Stimulated activated CD8-positive, alpha-beta memory T cell treated with anti-CD3 and anti-CD28 coated beads, Interleukin-15, amount 100 ng/mL, for 4 hours (primary cell): ENCODE data around the gene KRTAP5-3.
"Not testable (repeated sequence)": the region's sequence is repeated elsewhere in the genome, so short reads cannot be mapped to it uniquely, and the experiment has no call there.

ENCODE experiments used
- DNase-seq, 2 donors: peaks; one replicate each; pipeline ENCODE4 v3.0.0-alpha.2; 2020; ENCODE audit warnings: low read depth in 2 of 2

Gene KRTAP5-3

DNA sequence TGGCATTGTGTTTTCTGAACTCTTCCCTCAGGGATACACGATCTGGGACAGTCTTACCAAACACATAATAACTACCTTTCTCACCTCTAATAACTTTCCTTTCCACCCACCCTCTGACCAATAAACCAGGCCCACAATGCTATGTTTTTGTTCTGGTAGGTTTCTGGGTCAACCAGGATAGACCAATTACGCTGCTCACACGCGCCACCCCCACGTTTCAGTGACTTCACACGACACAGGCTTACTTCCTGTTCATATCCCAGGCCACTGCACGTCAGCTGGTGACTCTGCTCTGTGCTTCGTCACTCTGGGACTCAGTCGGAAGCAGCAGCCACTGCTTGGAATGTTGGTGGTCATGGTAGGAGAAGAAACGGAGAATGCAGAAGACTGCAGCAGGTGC, 11.2 kb upstream of the KRTAP5-3 start:
- no peak for DNase-seq

GRCh38 chr11:1618231-1618630, 10.0 kb upstream of the KRTAP5-3 start:
- no peak for DNase-seq

DNA sequence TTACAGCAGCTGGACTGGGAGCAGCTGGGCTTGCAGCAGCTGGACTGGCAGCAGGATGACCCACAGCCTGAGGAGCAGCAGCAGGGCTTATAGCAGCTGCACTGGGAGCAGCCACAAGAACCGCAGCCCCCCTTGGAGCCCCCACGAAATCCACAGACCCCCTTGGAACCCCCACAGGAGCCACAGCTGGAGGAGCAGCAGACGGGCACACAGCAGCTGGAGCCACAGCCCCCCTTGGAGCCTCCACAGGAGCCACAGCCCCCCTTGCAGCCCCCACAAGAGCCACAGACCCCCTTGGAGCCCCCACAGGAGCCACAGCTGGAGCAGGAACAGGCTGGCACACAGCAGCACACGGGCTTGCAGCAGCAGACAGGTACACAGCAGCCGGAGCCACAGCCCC, 362 bp downstream of the KRTAP5-3 start:
- DNase-seq: not testable (repeated sequence)

DNA sequence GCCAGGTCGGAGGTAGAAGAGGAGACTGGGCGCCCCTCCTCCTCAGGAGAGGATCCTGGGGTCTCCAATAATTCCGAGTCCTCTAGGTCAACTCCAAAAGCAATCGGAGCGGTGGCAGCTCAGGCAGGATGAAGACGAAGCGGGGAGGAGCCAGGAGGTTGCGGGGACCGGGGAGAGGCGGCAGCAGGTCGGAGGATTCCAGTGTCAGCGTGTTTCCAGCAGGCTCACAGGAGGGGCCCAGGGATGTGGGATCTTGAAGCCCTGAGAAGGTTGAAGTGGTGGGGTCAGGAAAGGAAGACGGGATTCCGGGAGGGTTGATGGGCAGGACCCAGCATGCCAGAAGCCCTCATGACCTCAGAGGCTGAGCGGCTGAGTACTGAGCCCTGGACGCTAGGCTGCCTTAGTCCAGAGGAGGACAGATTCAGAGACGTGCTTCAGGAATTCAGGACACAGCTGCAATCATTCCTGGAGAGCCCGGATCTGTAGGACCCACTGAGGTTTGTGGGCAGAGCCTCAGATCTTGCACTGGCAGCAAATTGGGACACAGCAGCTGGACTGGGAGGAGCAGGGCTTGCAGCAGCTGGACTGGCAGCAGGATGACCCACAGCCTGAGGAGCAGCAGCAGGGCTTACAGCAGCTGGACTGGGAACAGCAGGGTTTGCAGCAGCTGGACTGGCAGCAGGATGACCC, 962 bp downstream of the KRTAP5-3 start:
- DNase-seq: not testable (repeated sequence)

DNA sequence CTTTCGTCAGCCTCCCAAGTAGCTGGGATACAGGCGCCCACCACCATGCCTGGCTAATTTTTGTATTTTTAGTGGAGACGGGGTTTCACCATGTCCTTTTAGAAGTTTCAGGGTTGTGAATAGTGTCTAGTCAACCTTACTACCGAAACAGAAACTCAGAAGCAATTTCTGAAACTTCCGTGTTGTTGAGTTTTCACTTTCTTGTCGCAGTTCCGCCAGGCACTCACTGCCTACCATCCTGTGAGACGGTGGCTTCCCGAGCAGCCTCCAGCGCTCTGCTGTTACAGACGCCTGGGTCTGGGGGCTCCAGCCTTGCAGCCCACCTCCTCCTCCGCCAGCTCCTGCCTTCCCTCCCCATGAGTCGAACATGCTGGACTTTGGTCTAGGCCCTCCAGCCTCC, 2.3 kb downstream of the KRTAP5-3 start:
- DNase-seq: not testable (repeated sequence)

DNA sequence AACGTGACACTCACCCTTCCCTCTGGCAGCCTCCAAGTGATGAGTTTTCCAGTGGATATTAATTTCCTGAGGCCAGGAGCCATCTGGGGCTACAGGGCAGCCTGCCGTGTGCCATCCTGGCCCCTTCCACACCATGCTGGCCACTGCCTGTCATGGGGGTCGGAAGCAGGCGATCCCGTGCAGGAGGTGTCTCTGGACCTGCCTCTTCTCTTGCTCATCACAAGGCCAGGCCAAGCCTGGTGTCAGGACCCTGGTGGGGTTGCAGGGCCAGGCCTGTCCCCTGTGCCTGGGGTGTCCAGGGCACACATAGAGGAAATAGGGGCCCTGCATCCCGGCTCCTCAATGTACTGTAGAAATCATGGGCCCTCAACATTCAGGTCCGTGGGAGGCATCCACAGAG, 3.6 kb downstream of the KRTAP5-3 start:
- no peak for DNase-seq

GRCh38 chr11:1604181-1604580, 4.1 kb downstream of the KRTAP5-3 start:
- DNase-seq: no peak

DNA sequence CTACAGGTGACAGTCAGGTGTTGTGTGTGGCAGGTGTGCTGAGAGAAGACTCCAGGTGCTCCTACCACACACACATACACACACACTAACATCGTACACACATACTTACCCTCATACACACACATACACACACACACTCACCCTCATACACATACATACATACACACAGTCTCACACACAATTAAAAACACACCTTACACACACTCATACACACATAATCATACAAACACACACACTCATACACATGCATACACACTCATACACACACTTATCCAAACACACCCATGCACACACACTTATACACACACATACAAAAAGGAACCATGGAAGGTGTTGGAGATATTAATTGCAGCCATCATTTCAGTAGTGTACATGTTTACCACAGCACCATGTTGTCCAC, 4.6 kb downstream of the KRTAP5-3 start:
- no peak for DNase-seq

DNA sequence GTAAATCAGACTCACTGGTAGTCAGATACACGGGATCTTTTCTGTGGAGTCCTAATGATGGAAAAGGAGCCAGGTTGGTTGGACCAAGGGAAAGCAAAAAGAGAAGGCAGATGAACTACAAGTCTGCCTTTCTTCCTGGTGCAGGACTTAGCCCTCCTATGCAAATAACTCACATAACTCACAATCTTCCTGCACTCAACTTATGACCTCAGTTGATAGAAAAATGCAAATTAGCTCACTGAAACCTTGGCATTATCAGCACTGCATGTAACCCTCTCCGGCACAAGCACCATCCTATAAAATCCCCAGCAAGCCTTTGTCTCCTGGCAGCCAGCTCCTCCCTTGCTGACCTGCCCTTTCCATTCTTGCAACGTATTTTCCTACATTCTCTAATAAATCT, 6.6 kb downstream of the KRTAP5-3 start:
- DNase-seq: not testable (repeated sequence)

GRCh38 chr11:1600626-1601025, 7.6 kb downstream of the KRTAP5-3 start:
- no peak for DNase-seq

DNA sequence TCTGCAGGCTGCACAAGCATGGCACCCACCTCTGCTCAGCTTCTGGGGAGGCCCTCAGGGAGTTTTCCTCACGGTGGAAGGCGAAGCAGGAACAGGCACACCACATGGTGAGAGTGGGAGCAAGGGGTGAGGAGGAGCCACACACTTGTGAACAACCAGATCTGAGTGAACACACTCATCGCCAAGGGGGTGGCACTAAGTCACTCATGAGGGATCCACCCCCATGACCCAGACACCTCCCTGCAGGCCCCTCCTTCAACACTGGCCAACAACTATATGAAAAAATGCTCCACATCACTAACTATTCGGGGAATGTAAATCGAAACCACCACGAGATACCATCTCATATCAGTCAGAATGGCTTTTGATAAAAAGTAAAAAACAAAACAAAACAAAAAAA, 9.4 kb downstream of the KRTAP5-3 start:
- no peak for DNase-seq

GRCh38 chr11:1598406-1598805, 9.9 kb downstream of the KRTAP5-3 start:
- DNase-seq: not testable (repeated sequence)

DNA sequence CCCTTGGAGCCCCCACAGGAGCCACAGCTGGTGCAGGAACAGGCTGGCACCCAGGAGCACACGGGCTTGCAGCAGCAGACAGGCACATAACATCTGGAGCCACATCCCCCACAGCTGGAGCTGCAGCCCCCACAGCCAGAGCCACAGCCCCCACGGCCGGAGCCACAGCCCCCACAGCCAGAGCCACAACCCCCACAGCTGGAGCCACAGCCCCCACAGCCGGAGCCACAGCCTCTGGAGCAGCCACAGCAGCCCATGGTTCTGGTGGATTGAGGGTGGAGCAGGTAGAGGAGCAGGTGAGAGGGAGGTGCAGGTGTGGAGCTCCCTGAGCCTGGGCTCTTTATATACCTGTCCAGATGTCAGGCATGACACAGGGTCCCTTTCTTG, 10.3 kb downstream of the KRTAP5-3 start, which contains the start of gene KRTAP5-2:
TSS of gene KRTAP5-2 (minus strand) at position 301 of the 387 bp plus-strand sequence. CDS start at position 257, 44 bp downstream.
- no peak for DNase-seq

DNA sequence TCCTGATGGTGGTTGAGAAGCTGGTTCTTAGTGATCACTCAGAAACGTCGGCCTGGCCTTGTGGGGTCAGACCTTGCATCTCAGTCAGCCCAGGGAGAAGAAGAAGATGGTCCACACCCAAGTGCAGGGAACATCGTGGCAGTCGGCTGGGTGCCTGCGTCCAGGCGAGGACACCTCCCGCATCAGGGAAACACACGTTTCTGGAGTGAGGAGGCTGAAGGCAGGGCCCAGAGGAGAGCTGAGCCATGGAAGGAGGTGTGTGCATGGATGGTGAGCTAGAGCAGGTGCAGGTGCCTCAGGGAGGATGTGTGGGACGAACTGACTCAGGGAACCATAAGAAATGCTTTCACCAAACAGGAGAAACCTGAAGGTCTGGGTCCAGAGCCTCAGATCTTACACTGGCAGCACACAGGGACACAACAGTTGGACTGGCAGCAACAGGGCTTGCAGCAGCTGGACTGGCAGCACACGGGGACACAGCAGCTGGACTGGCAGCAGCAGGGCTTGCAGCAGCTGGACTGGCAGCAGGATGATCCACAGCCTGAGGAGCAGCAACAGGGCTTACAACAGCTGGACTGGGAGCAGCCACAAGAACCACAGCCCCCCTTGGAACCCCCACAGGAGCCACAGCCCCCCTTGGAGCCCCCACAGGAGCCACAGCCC, 10.8 kb downstream of the KRTAP5-3 start:
- DNase-seq: no peak

DNA sequence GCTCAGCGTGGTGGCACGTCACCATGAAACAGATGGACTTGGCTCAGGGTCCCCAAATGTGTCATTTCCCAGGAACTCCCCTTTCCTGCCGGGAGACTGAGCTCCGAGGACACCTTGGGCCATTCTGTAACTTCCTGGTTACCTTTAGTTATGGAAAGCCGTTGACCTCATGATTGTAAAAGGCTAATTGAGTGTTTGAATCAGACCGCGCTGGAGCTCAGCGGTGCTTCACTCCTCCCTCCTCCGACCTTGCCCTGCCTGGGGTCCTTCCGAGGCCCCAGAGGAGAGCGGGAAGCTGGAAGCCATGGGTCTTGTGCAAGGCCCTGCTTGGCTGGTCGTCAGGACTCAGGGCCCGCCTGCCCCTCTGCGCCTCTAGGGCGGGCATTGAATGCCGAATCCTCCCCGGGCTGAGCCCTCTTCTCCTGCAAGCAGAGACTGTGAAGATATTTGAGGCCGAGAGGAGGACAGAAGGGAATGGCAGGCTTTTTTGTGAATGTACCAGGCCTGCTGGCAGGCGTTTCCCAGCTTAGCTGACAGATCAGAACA, 11.6 kb downstream of the KRTAP5-3 start:
- DNase-seq: not testable (repeated sequence)

GRCh38 chr11:1595994-1596575, 12.2 kb downstream of the KRTAP5-3 start:
- not testable (repeated sequence) for DNase-seq

GRCh38 chr11:1592628-1593027, 15.6 kb downstream of the KRTAP5-3 start:
- DNase-seq: no peak

- DNase-seq: no peak
Measured at GRCh38 chr11:1589996-1590395, 18.3 kb downstream of the KRTAP5-3 start.

DNA sequence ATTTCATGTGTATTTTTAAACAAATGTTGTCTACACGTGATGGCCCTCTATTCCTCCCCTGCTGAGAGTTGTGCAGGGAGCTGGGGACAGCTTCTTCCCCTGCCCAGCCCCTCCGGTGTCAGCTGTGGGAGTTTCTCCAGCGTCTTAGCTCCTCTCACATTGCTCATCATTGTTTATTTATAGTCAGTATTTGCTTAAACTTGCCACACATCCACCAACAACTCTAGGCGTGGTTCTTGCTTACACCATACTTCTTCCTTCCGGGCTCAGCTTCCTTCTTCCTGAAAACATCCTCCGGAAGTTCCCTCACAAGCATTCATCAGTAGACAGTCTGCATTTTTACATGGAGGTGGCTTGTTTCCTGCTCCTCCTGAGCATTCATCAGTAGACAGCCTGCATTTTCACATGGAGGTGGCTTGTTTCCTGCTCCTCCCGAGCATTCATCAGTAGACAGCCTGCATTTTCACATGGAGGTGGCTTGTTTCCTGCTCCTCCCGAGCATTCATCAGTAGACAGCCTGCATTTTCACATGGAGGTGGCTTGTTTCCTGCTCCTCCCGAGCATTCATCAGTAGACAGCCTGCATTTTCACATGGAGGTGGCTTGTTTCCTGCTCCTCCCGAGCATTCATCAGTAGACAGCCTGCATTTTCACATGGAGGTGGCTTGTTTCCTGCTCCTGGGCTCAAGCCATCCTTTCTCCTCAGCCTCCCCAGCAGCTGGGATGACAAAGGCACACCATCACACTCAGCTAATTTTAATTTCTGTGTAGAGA, 18.9 kb downstream of the KRTAP5-3 start:
- not testable (repeated sequence) for DNase-seq

DNA sequence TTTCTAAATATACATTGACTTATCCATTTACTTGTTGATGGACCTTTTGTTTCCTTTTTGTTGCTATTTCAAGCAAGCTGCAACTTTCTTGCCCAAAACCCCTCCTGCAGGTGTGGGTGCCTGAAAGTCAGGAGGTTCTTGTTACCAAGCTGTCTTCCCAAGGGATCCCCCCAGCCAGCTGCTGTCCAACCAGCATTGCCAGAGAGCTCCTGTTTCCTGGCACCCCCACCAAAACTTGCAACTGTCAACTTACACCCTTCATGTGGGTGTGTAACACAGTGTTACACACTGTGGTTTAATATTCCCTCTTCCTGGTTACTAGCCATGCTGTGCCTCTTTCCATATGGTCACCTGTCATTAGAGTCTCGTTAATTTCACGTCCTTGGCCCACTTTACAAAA, 21.6 kb downstream of the KRTAP5-3 start:
- DNase-seq: no peak

DNA sequence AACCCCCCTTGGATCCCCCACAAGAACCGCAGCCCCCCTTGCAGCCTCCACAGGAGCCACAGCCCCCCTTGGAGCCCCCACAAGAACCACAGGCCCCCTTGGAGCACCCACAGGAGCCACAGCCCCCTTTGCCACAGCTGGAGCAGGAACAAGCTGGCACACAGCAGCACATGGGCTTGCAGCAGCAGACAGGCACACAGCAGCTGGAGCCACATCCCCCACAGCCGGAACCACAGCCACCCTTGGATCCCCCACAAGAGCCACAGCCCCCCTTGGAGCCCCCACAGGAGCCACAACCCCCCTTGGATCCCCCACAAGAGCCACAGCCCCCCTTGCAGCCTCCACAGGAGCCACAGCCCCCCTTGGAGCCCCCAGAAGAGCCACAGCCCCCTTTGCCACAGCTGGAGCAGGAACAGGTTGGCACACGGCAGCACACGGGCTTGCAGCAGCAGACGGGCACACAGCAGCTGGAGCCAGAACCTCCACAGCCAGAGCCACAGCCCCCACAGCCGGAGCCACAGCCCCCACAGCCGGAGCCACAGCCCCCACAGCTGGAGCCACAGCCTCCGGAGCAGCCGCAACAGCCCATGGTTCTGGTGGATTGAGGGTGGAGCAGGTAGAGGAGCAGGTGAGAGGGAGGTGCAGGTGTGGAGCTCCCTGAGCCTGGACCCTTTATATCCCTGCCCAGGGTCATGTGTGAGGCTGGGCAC, 23.4 kb downstream of the KRTAP5-3 start, which contains the start of gene KRTAP5-1:
TSS of gene KRTAP5-1 (minus strand) at position 623 of the 710 bp plus-strand sequence. CDS start at position 589, 34 bp downstream.
- not testable (repeated sequence) for DNase-seq
